ENCODE results near the gene PPRC1.

The PPRC1 gene

DNA sequence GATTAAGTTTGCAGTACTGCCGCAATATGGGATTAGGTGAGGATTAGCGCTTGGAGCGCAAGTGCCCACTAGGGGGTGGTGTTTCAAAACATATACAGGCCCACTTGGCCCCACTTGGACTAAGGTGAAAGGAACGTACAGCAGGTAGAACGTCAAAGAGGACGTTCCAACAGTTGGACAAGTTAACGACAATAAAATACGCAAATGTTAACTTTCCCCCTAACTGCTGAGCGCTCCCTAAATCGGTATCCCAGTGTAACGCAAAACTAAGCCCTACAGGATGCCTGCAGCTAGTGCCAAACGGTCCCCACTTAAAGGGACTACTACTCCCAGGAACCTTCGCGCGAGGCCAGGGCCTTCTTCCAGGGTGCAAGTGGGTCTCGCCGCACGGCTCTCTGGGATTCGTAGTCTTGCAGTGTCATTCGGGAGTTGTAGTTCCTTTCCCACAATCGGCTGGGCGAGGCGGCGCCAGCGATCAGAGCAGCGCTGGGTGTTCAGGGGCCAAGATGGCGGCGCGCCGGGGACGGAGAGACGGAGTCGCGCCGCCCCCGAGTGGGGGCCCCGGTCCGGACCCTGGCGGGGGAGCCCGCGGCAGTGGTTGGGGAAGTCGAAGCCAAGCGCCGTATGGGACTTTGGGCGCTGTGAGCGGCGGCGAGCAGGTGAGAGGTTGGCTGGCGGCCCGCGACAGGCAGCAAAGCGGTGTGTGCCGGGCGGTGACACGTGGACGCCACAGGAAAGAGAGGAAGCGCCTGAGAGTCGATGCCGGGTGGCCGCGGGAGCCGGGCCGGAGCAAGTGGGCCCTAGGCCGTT lies at the start of gene PPRC1:
Gene PPRC1, plus strand, starts transcription at position 478 of the 810 bp plus-strand sequence. Its CDS starts 29 bp downstream, at position 507.
- DNase-seq (ENCODE audit: low read depth) = peak; percentile 99

- no peak for DNase-seq (ENCODE audit: low read depth)
These were observed 49.3 kb upstream of the PPRC1 start for GRCh38 chr10:102083541-102083940.

DNA sequence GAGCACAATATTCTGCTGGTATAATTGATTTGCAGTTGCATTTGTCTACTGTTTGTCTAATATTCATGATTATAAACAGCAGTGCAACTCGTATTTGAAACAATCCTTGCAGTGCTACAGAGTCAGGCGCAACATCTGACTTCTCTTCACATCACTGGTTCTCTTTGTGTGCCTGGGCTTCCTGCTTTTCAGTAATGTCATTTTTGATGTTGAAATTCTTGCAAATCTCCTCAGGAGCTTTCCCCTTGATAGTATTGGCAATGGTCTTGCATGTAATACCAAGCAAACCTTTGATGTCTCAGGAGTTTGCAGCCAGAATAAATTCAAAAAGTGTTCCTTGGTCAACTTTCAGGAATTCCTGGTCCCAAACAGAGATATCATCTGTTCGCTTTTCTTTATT lies 47.5 kb upstream of the PPRC1 start:
- DNase-seq (ENCODE audit: low read depth) = no peak

GRCh38 chr10:102086196-102086595 lies 46.6 kb upstream of the PPRC1 start:
- DNase-seq (ENCODE audit: low read depth) = no peak

- DNase-seq (ENCODE audit: low read depth) = no peak
These were observed 42.1 kb upstream of the PPRC1 start for GRCh38 chr10:102090772-102091171.

- DNase-seq (ENCODE audit: low read depth) = no peak
These were observed 36.4 kb upstream of the PPRC1 start for GRCh38 chr10:102096449-102096848.

GRCh38 chr10:102101152-102101551 lies 31.7 kb upstream of the PPRC1 start:
- no peak for DNase-seq (ENCODE audit: low read depth)

DNA sequence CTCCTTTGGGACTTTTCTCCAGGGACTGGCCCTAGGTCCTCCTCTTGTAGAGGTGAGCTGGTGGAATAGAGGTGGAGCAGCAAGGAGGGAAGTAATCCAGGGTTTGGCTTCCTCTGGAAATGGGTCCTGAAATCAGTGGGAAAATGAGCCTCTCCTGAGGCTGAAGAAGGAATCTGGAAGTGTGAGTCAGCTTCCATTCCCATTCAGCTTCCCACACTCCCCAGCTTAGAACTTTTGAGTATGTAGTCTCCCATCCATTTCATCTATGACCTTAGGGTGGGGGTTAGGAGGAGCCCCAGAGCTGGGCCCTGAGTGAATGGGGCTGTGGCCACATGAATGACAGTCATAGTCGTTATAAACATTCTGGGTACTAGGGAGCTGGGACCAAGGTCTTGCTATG lies 30.4 kb upstream of the PPRC1 start:
- no peak for DNase-seq (ENCODE audit: low read depth)

DNA sequence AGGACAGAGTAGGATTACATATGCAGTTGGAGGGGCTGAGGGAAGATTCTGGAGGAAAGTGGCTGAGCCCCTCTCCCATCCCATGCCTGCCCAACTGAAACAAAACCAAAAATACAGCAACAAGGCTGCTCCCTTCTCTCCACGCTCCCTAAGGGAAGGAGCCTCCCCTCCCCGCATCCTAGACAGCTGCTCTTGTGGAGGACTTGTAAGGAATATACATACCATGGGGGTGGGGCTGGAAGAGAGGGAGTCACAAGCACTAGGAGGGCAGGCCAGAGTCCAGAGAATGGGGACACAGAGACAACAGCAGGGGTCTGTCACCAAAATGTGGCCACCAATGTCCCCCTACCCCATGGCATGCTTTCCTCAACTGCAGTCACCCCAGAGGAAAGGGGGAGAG lies 25.8 kb upstream of the PPRC1 start:
- no peak for DNase-seq (ENCODE audit: low read depth)

GRCh38 chr10:102109166-102110116 lies 23.4 kb upstream of the PPRC1 start:
- DNase-seq (ENCODE audit: low read depth) = no peak

- DNase-seq (ENCODE audit: low read depth) = no peak
These were observed 21.6 kb upstream of the PPRC1 start for GRCh38 chr10:102111276-102111675.

- DNase-seq (ENCODE audit: low read depth) = no peak
These were observed 20.5 kb upstream of the PPRC1 start for GRCh38 chr10:102112210-102112817.

GRCh38 chr10:102113261-102113955 lies 19.4 kb upstream of the PPRC1 start:
- no peak for DNase-seq (ENCODE audit: low read depth)

GRCh38 chr10:102113956-102114857 lies 18.6 kb upstream of the PPRC1 start:
- no peak for DNase-seq (ENCODE audit: low read depth)

- peak; percentile 80 for DNase-seq (ENCODE audit: low read depth)
These were observed 17.8 kb upstream of the PPRC1 start for GRCh38 chr10:102114861-102115618.

- no peak for DNase-seq (ENCODE audit: low read depth)
These were observed 17.1 kb upstream of the PPRC1 start for GRCh38 chr10:102115775-102116174.

GRCh38 chr10:102116656-102117055 lies 16.2 kb upstream of the PPRC1 start:
- DNase-seq (ENCODE audit: low read depth) = no peak

- peak; percentile 52 for DNase-seq (ENCODE audit: low read depth)
These were observed 15.3 kb upstream of the PPRC1 start for GRCh38 chr10:102117391-102118159.

- DNase-seq (ENCODE audit: low read depth) = no peak
These were observed 14.0 kb upstream of the PPRC1 start for GRCh38 chr10:102118867-102119266.

Data from stromal cell of bone marrow (primary cell).